T-helper 2 cell (primary cell): Measurements from ENCODE around the gene CTNNB1.
"Not testable (repeated sequence)": the region's sequence is repeated elsewhere in the genome, so short reads cannot be mapped to it uniquely, and the experiment has no call there.

ENCODE experiments used
- DNase-seq, 5 experiments: peaks; one replicate each; pipeline versions ENCODE4 v3.0.0 to v3.0.0-alpha.2; 2012 to 2022

Gene CTNNB1

DNA sequence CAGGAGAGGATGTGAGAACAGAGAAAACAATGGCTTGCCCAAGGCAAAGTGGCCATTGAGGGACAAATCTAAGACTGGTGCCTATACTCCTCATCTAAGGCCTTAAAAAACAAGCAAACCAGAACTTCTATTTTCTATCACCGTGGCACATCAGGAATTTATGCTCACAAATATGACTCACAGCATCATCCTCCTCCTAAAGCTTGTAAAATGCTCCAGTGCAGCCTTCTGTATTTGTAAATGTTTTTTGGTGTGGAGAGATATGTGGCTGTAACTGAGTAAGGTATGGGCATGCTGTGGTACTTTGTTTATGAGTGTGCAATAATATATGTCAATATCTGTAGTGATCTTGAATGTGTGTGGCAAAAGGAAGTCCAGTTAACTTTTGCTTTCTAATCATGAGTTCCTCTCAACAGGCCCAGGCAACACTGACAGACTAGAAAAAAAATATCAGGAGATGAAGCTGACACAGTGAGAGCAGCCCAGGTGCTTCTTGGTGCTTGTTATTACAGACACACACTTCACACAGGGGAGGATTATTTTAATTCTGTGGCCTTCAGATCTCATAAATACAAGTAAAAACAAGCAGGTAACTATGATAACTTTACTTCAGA is 60.3 kb downstream of the CTNNB1 start:
- DNase-seq: no peak

DNA sequence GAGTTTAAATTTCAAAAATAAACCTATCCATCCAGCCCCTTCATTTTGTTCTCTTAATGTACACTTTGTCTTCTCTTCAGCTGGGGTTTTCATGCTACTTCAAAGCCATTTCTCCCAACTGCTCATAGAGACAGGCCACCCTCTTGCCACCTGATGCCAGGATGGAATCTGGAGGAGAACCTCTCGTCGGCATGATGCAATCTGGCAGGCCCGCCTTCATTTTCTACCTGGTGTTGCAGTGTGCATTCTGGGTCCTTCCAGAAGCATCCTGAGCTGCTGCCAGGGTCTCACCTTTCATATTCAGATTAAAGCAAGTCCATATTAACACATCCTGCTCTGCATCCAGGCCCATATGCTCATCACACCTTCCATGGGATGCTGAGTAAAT is 60.8 kb downstream of the CTNNB1 start:
- no peak for DNase-seq

DNA sequence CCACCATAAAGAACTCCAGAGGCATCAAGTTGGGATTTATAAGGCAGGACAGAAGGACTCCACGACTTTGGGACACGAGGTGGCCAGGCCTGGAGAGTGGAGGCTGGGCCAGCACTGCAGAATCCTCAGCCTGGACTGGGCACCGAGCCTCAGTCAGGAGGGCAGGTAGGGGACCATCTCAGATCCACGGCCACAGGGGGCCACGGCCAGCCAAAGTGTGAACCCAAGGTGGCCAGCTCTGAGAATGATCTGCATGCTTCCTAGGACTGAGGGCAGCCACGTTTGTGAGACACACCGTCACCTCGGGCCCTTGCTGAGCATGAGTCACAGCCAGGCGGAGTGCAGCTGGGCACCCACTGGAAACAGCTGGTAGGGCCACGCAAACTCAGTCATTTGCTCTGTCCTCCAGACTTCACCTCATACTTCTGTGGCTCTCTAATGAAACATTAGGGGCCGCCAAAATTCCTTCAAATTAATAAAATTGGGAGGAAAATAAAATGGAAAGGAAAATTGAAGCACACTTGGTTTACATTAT is 65.8 kb downstream of the CTNNB1 start:
- no peak for DNase-seq

DNA sequence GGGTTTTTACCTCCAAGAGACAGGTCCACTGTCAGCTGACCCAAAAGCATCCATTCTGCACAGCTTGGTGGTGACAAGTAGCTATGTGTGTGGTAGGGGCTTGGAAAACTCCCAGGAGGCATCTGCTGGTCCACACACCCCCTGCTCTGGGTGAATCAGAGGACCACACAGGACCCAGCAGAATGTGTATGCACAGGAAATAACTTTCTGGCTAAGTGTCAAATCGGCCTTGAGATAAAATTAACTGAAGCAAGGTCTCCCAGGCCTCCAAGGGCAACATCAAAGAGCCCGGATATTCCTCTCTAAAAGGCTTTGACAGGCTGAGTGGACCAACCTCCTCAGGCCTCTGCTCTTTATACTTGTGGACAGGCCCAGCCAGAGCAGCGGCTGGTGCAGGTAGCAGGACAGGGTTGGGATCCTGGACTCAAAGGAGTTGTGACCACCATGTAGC is 66.5 kb downstream of the CTNNB1 start:
- no peak for DNase-seq

DNA sequence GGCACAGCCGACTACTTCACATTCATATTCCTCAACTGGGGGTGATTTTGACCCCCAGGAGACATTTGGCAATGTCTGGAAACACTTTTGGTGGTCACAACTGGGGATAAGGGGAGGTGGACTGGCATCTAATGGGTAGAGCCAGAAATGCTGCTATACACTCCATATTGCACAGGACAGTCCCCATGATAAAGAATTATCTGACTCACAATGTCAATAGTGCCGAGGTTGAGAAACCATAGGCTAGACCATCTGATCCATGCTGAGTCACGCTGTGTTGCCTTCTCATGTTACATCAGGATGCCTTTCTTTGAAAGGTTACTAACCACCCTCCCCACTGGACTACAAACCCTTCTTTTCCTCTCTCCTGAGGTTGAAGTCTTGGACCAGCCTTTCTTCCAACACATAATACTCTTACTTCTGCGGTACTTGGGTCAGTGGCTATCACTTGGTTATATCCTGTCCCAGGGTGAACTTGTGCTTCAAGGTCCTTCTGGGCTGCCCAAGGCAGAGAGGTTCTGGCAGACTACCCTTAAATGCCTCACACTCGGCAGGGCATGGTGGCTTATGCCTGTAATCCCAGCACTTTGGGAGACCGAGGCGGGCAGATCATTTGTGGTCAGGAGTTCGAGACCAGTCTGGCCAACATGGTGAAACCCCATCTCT is 68.8 kb downstream of the CTNNB1 start:
- no peak for DNase-seq

DNA sequence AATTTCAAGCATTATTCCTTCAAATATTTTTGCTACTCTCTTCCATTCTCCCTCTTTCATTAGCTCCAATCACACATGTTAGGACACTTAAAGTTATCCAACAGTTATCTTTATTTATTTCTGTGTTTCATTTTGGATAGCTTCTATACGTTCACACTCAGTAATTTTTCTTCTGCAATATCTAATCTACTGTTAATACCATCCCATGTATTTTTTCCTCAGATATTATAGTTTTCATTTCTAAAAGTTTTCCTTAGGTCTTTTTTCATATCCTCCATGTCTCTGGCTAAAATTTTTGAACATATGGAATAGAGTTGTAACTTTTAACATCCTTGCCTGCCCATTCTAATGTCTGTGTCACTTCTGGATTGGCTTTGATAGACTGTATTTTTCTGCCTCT is 73.4 kb downstream of the CTNNB1 start:
- DNase-seq: no peak

DNA sequence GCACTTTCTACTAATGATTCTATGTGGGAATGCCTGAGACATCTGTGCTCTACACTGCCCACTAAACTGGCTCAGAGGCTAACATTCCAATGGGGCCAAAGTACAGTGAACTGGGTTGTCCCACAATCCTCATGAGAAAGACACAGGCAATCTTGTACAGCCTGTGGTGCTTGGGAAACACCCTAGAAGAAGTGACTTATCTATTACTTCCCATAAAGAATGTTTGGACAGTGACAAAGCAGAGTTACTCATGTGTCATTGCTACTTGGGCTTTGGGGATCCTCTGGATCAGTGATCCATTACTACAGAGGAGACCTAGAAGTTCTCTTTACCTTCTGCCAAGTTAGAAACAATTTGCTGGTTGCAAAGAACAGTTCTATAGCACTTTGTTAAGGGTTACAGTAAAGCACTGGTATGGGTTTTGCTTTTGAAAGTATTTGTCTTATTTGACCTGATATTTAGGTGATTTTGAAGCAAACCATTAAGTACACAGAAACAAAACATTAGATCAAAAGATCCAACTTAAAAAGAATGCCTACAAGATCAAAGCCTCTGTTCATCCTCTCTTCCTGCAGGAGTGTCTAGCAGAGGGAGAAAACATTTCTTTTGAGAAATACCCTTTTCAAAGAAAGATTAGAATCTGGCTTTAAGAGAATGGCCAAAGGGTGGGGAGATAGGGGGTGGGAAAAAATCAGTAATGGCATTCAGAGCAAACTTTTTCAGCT is 75.8 kb downstream of the CTNNB1 start:
- no peak for DNase-seq

DNA sequence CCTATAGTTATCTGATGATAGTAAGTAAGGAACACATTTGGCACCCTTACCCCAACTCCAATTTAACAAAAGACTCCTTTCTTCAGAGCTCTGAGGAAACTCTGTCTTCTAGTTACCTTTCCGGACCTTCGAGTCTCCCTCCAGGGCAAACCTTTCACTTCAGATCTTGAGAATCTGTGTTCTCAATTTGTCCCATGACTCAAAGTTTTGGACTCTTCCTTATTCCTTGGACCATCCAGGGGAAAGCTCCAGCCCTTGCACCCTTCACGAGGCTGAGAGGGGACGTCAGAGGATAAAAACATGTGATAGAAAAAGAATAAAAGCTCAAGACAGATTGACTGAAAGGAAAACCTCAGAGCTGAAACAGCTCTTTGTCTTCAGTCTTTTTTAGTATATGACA is 76.9 kb downstream of the CTNNB1 start:
- DNase-seq: no peak

DNA sequence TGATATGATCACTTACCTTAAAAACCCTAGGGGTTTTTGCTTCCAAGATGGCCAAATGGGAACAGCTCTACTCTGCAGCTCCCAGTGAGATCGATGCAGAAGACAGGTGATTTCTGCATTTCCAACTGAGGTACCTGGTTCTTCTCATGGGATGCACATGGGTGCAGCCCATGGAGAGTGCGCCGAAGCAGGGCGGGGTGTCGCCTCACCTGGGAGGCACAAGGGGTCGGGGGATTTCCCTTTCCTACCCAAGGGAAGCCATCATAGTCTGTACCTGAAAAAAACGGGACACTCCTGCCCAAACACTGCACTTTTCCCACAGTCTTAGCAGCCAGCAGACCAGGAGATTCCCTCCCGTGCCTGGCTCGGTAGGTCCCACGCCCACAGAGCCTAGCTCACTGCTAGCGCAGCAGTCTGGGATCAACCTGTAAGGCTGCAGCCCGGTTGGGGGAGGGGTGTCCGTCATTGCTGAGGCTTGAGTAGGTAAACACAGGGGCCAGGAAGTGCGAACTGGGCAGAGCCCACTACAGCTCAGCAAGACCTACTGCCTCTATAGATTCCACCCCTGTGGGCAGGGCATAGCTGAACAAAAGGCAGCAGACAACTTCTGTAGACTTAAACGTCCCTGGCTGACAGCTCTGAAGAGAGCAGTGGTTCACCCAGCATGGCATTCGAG is 78.6 kb downstream of the CTNNB1 start:
- no peak for DNase-seq

DNA sequence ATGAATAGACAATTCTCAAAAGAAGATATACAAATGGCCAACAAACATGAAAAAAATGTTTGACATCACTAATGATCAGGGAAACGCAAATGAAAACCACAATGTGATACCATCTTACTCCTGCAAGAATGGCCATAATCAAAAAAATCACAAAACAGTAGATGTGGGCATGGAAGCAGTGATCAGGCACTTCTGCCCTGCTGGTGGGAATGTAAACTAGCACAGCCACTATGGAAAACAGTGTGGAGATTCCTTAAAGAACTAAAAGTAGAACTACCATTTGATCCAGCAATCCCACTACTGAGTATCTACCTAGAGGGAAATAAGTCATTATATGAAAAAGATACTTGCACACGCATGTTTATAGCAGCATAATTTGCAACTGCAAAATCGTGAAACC is 85.6 kb downstream of the CTNNB1 start:
- not testable (repeated sequence) for DNase-seq

DNA sequence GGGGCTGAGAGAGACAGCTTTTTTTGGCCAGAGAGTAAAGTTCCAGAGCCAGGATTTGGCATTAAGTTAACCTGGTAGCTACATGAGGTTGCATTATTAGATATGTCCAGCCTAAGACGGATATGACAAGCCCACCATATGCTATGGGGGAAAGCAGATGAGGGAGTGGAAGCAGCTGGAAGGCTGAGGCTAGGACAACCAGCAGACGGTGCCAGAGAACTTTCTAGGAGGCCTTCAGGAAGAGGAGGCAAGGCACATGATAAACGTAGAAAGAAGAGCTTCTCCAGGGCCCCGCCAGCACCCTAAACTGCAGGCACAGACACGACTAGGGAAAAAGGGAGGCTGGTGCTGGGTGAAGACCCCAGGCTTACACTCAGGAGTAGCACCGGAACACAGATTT is 87.0 kb downstream of the CTNNB1 start:
- DNase-seq: no peak

DNA sequence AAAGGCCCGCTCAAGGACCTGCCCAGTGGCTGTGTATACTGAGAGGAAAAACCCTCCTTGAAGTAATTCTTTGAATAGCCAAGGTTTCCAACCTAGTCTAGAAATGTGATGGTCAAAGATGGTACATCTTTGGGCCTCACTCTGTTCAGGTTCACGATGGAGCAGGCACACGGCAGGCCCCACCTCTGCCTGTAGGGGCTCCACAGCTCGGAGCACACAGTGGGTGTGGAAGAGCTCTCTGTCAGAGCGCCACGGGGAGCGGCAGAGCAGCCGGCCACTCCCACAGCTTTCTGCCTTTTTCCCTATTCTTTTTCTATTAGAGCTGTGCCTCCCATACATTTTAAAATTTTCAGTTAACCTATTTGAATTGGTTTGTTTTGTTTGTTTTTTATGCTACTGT is 89.5 kb downstream of the CTNNB1 start:
- DNase-seq: no peak
